Fibroblast of villous mesenchyme (primary cell): ENCODE measurements around the gene POMP. TPM values are rescaled to one million over a fixed set of nuclear protein-coding genes. Genes with fewer than 3 reads are reported as not detected.

Source experiments
- DNase-seq: peaks from one replicate; pipeline ENCODE4 v3.0.0-alpha.2; 2010; ENCODE audit warnings: low read depth
- H3K4me3 ChIP-seq: 2 replicates; pipeline ENCODE4 v1.5.1; 2011; ENCODE audit warnings: low read depth, mild to moderate bottlenecking, low read length
- CTCF ChIP-seq: IDR thresholded peaks from 2 replicates; pipeline ENCODE4 v1.5.1; 2012; ENCODE audit warnings: low read depth, mild to moderate bottlenecking, low read length; ENCODE audit not compliant: insufficient read depth
- total RNA-seq: library from RNA; depleted of rRNA; stranded (reverse); fragments of >200 nt; gene quantifications from 2 replicates; pipeline ENCODE4 v1.2.3, GENCODE V29; 2012

Gene POMP
- total RNA-seq: 107 and 108 TPM in 2 replicates

GRCh38 chr13:28658796-28659620 lies at the start of gene POMP:
POMP (plus strand) TSS chr13:28659130; CDS start chr13:28659185, 55 bp downstream.
- DNase-seq: peak; percentile 98
- no peak for TF ChIP-seq CTCF
- peak within 1 kb of the TSS; percentile 94 for H3K4me3 ChIP-seq

GRCh38 chr13:28609381-28609780 lies 49.5 kb upstream of the POMP start:
- no peak overlapping the region for H3K4me3 ChIP-seq
- peak; percentile 91 for DNase-seq

DNA sequence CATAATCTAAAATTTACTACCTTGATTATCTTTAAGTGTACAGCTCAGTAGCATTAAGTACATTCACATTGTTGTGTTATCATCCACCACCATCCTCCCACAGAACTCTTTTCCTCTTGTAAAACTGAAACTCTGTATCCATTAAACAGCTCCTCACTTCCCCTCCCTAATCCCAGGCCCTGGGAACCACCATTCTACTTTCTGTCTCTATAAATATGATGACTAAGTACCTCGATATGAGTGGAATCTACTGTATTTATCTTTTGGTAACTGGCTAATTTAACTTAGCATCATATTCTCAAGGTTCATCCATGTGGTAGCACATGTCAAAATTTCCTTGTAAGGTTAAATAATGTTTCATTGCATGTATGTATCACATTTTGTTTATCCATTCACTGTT lies 49.0 kb upstream of the POMP start:
- TF ChIP-seq CTCF: no peak
- H3K4me3 ChIP-seq: no peak overlapping the region
- peak; percentile 97 for DNase-seq

More at GRCh38 chr13:28609381-28609780, 49.5 kb upstream of the POMP start:
- no peak for TF ChIP-seq CTCF

GRCh38 chr13:28610996-28611395 lies 47.9 kb upstream of the POMP start:
- H3K4me3 ChIP-seq: no peak overlapping the region
- DNase-seq: no peak
- no peak for TF ChIP-seq CTCF

GRCh38 chr13:28611654-28612131 lies 47.2 kb upstream of the POMP start:
- no peak overlapping the region for H3K4me3 ChIP-seq
- DNase-seq: peak; percentile 89
- no peak for TF ChIP-seq CTCF

DNA sequence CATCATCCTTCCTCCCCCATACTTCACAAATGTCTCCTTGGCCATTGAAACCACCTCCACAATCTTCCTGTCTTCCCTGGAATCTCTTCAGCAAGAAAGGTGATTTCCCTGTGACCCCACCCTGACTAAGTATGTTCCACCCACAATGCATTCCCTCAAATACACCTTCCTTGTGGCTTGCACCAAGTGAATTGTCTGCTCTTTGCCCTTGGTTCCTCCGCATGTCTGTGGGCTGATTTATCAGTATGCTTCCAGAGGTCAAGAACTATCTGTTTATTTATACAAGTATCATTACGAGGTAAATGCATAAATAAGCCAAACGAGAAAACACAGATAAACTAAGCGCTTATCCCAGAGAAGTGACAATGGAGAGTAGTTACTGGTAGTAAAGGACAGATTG lies 45.4 kb upstream of the POMP start:
- TF ChIP-seq CTCF: no peak
- DNase-seq: peak; percentile 60
- no peak overlapping the region for H3K4me3 ChIP-seq

DNA sequence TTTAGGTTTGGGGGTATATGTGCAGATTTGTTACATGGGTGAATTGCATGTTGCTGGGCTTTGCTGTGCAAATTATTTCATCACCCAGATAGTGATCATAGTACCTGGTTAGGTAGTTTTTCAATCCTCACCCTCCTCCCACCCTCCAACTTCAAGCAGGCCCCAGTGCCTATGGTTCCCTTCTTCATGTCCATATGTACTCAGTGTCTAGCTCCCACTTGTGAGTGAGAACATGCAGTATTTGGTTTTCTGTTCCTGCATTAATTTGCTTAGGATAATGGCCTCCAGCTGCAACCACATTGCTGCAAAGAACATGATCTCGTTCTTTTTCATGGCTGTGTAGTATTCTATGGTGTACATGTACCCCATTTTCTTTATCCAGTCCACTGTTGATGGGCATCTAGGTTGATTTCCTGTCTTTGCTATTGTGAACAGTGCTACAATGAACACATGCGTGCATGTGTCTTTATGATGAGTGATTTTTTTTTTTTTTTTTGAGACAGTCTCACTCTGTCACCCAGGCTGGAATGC lies 42.9 kb upstream of the POMP start:
- DNase-seq: no peak
- H3K4me3 ChIP-seq: no peak overlapping the region
- no peak for TF ChIP-seq CTCF
